ENCODE data around the gene TMEM91.

Gene TMEM91

GRCh38 chr19:41403181-41403970, 27.0 kb downstream of the TMEM91 start:
- Histone ChIP-seq H3K9me3 (replicated peaks; ENCODE audit: insufficient read depth, low read length) (no peaks in the 10 kb centered on the region), H2AFZ (ENCODE audit: low read length) (no peak overlapping the region), H3K36me3 (replicated peaks; ENCODE audit: insufficient read depth, low read length) (no peaks in the 10 kb centered on the region), H3K79me2 (ENCODE audit: low read length) (peaks cover 14% of the 10 kb centered on the region), H3K4me1 (ENCODE audit: low read length) (peaks cover 7% of the 10 kb centered on the region), H4K20me1 (ENCODE audit: insufficient read depth, low read length) (no peaks in the 10 kb centered on the region), H3K4me3 (ENCODE audit: low read length) (no peak overlapping the region), H3K27ac (ENCODE audit: low read length) (no peak overlapping the region), H3K4me2 (ENCODE audit: low read depth, low read length) (no peak overlapping the region), H3K27me3 (replicated peaks; ENCODE audit: insufficient read depth, low read length) (no peaks in the 10 kb centered on the region), H3F3A (ENCODE audit: insufficient read depth, low read length) (no peaks in the 10 kb centered on the region), H3K9ac (ENCODE audit: low read length) (no peak overlapping the region), H3K9me2 (replicated peaks; ENCODE audit: insufficient read depth, low read length) (no peaks in the 10 kb centered on the region)
- DNase-seq, result no peak
- TF ChIP-seq EZH2phosphoT487 (IDR thresholded peaks at IDR 0.05; ENCODE audit: low read length), result no peak
- TF ChIP-seq CTCF (IDR thresholded peaks at IDR 0.05; ENCODE audit: low read length), result no peak
- TF ChIP-seq EZH2 (optimal IDR thresholded peaks at IDR 0.05; ENCODE audit: low read depth, low read length), result no peak

- DNase-seq, result no peak
- Histone ChIP-seq H4K20me1 (ENCODE audit: insufficient read depth, low read length) (no peaks in the 10 kb centered on the region), H3K9me3 (replicated peaks; ENCODE audit: insufficient read depth, low read length) (no peaks in the 10 kb centered on the region), H3K9me2 (replicated peaks; ENCODE audit: insufficient read depth, low read length) (no peaks in the 10 kb centered on the region), H3F3A (ENCODE audit: insufficient read depth, low read length) (no peaks in the 10 kb centered on the region), H3K9ac (ENCODE audit: low read length) (no peak overlapping the region), H3K36me3 (replicated peaks; ENCODE audit: insufficient read depth, low read length) (no peaks in the 10 kb centered on the region), H3K4me1 (ENCODE audit: low read length) (peaks cover 21% of the 10 kb centered on the region), H3K79me2 (ENCODE audit: low read length) (no peaks in the 10 kb centered on the region), H3K4me3 (ENCODE audit: low read length) (no peak overlapping the region), H3K27ac (ENCODE audit: low read length) (no peak overlapping the region), H3K4me2 (ENCODE audit: low read depth, low read length) (no peak overlapping the region), H2AFZ (ENCODE audit: low read length) (no peak overlapping the region), H3K27me3 (replicated peaks; ENCODE audit: insufficient read depth, low read length) (no peaks in the 10 kb centered on the region)
- TF ChIP-seq EZH2phosphoT487 (IDR thresholded peaks at IDR 0.05; ENCODE audit: low read length), result no peak
- no peak for TF ChIP-seq CTCF (IDR thresholded peaks at IDR 0.05; ENCODE audit: low read length)
These were observed 29.4 kb downstream of the TMEM91 start for GRCh38 chr19:41405776-41406175.

DNA sequence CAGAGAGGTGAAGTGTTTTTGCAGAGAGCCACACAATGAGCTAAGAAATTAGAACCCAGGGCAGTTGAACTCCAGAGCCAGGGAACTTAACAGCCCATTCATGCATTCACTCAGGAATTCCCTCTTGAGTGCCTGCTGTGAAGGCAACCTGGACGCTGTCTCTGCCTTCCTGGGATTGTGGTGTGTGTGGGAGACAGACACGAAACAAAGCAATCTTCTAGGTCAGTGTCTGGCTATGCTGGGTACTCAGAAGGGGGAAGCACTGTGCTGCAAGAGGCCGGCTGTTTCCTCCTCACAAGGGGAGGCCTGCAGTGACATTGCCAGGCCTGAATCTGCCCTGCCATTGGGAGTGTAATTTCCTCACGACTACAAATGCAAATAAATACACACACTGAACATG, 30.9 kb downstream of the TMEM91 start:
- Histone ChIP-seq H4K20me1 (ENCODE audit: insufficient read depth, low read length) (no peaks in the 10 kb centered on the region), H3K4me3 (ENCODE audit: low read length) (no peak overlapping the region), H3K9me2 (replicated peaks; ENCODE audit: insufficient read depth, low read length) (no peaks in the 10 kb centered on the region), H3K36me3 (replicated peaks; ENCODE audit: insufficient read depth, low read length) (no peaks in the 10 kb centered on the region), H2AFZ (ENCODE audit: low read length) (no peak overlapping the region), H3K27me3 (replicated peaks; ENCODE audit: insufficient read depth, low read length) (no peaks in the 10 kb centered on the region), H3K79me2 (ENCODE audit: low read length) (no peaks in the 10 kb centered on the region), H3K9ac (ENCODE audit: low read length) (no peak overlapping the region), H3K9me3 (replicated peaks; ENCODE audit: insufficient read depth, low read length) (no peaks in the 10 kb centered on the region), H3K27ac (ENCODE audit: low read length) (no peak overlapping the region), H3K4me2 (ENCODE audit: low read depth, low read length) (no peak overlapping the region), H3K4me1 (ENCODE audit: low read length) (peaks cover 21% of the 10 kb centered on the region), H3F3A (ENCODE audit: insufficient read depth, low read length) (no peaks in the 10 kb centered on the region)
- TF ChIP-seq EZH2phosphoT487 (IDR thresholded peaks at IDR 0.05; ENCODE audit: low read length) (no peak), CTCF (IDR thresholded peaks at IDR 0.05; ENCODE audit: low read length) (no peak)
- DNase-seq, result no peak
